SU-DHL-6 (cell line): ENCODE measurements around the gene RMP24.

Experiments used
- H2AFZ ChIP-seq: fragments of 200-600 bp; sonication (generic); 2 replicates; pipeline ENCODE4 v1.6.1; 2014; ENCODE audit warnings: low read depth, mild to moderate bottlenecking, moderate library complexity, mixed read lengths, antibody characterized with exemption, low read length; ENCODE audit not compliant: severe bottlenecking
- H3F3A ChIP-seq: fragments of 200-600 bp; shearing (Covaris generic); 2 replicates; pipeline ENCODE4 v1.6.0; 2016; ENCODE audit warnings: antibody characterized with exemption, mild to moderate bottlenecking; ENCODE audit not compliant: insufficient read depth
- H3K27ac ChIP-seq: fragments of 200-600 bp; sonication (generic); 2 replicates; pipeline ENCODE4 v1.5.1; 2016; ENCODE audit warnings: low read depth, mild to moderate bottlenecking, low read length, moderate library complexity, mixed read lengths
- H3K27me3 ChIP-seq: fragments of 200-600 bp; sonication (generic), shearing (Covaris generic); 2 replicates; pipeline ENCODE4 v1.6.0; 2014; ENCODE audit warnings: mild to moderate bottlenecking, low read length
- H3K36me3 ChIP-seq: fragments of 200-600 bp; sonication (generic); 2 replicates; pipeline ENCODE4 v1.6.1; 2014; ENCODE audit warnings: mild to moderate bottlenecking, low read length, mixed read lengths
- H3K4me2 ChIP-seq: fragments of 300-600, 200-600 bp; shearing (Covaris generic), sonication (generic); 2 replicates; pipeline ENCODE4 v1.6.0; 2014; ENCODE audit warnings: low read length, low read depth, mild to moderate bottlenecking; ENCODE audit not compliant: poor library complexity, severe bottlenecking
- H3K4me3 ChIP-seq: fragments of 200-600 bp; sonication (generic); 2 replicates; pipeline ENCODE4 v1.5.1; 2014; ENCODE audit warnings: antibody characterized with exemption, low read length, mild to moderate bottlenecking, mixed read lengths; ENCODE audit not compliant: insufficient read depth, poor library complexity, severe bottlenecking
- H3K79me2 ChIP-seq: fragments of 200-600 bp; sonication (generic); 2 replicates; pipeline ENCODE4 v1.6.1; 2014; ENCODE audit warnings: mild to moderate bottlenecking, low read length, moderate library complexity; ENCODE audit not compliant: insufficient read depth
- H3K9ac ChIP-seq: fragments of 200-600 bp; sonication (generic); 2 replicates; pipeline ENCODE4 v1.7.0; 2014; ENCODE audit warnings: mild to moderate bottlenecking, low read length
- H3K9me2 ChIP-seq: fragments of 200-600 bp; sonication (generic); replicated peaks from 2 replicates; pipeline ENCODE4 v1.6.1; 2014; ENCODE audit warnings: low read length; ENCODE audit not compliant: insufficient read depth
- H3K9me3 ChIP-seq: fragments of 200-600 bp; sonication (generic); 2 replicates; pipeline ENCODE4 v1.6.1; 2014; ENCODE audit warnings: low read length, mixed read lengths; ENCODE audit not compliant: insufficient read depth
- H4K20me1 ChIP-seq: fragments of 200-600 bp; sonication (generic); 2 replicates; pipeline ENCODE4 v1.6.1; 2014; ENCODE audit warnings: low read depth, mild to moderate bottlenecking, antibody characterized with exemption, low read length, moderate library complexity, mixed read lengths
- EZH2phosphoT487 ChIP-seq: fragments of 200-600 bp; sonication (generic), shearing (Covaris generic); conservative IDR thresholded peaks from 2 replicates; pipeline ENCODE4 v1.6.1; 2018; ENCODE audit warnings: mild to moderate bottlenecking, antibody characterized with exemption, low read length, moderate library complexity, mixed read lengths
- TF ChIP-seq, protein P1 (sequence below): fragments of 200-600 bp; sonication (generic); IDR thresholded peaks from one replicate; pipeline ENCODE4 v1.5.1; 2017; ENCODE audit warnings: antibody characterized with exemption, mild to moderate bottlenecking, low read length, moderate library complexity; ENCODE audit not compliant: insufficient read depth, poor library complexity, severe bottlenecking

Gene RMP24

DNA sequence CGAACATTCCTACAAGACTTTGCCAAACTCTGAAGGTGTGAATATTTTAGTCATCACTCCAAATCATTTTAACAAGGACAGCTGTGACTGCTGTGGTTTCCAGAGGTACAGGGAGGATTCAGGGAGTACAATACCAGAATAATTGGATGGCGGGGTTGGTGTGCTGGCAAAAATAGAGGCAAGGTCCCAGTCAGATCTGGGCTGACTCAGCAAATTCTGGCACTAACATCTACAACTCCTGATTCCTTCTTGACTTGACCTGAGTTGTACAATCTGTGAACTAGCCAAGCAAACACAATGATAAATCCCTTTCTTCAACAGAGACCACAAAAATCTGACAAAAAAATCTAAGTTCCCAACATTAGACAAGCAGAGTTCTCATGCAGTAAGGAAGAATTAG, 40.4 kb downstream of the RMP24 start:
- no peak overlapping the region for H3K4me3 ChIP-seq
- H3K27ac ChIP-seq: no peak overlapping the region
- no peak for TF ChIP-seq EZH2phosphoT487
- TF ChIP-seq, protein P1, sequence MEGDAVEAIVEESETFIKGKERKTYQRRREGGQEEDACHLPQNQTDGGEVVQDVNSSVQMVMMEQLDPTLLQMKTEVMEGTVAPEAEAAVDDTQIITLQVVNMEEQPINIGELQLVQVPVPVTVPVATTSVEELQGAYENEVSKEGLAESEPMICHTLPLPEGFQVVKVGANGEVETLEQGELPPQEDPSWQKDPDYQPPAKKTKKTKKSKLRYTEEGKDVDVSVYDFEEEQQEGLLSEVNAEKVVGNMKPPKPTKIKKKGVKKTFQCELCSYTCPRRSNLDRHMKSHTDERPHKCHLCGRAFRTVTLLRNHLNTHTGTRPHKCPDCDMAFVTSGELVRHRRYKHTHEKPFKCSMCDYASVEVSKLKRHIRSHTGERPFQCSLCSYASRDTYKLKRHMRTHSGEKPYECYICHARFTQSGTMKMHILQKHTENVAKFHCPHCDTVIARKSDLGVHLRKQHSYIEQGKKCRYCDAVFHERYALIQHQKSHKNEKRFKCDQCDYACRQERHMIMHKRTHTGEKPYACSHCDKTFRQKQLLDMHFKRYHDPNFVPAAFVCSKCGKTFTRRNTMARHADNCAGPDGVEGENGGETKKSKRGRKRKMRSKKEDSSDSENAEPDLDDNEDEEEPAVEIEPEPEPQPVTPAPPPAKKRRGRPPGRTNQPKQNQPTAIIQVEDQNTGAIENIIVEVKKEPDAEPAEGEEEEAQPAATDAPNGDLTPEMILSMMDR: no peak
- H3K9me2 ChIP-seq: no peaks in the 10 kb centered on the region
- H3K79me2 ChIP-seq: no peaks in the 10 kb centered on the region
- peaks cover 8% of the 10 kb centered on the region; the same call in 1 of the 2 replicates for H4K20me1 ChIP-seq
- H3K9ac ChIP-seq: no peak overlapping the region
- H3K4me2 ChIP-seq: no peak overlapping the region
- no peaks in the 10 kb centered on the region for H3K36me3 ChIP-seq
- no peak overlapping the region for H2AFZ ChIP-seq
- H3F3A ChIP-seq: peaks cover 3% of the 10 kb centered on the region; the same call in 1 of the 2 replicates
- H3K27me3 ChIP-seq: no peaks in the 10 kb centered on the region
- H3K9me3 ChIP-seq: no peaks in the 10 kb centered on the region

DNA sequence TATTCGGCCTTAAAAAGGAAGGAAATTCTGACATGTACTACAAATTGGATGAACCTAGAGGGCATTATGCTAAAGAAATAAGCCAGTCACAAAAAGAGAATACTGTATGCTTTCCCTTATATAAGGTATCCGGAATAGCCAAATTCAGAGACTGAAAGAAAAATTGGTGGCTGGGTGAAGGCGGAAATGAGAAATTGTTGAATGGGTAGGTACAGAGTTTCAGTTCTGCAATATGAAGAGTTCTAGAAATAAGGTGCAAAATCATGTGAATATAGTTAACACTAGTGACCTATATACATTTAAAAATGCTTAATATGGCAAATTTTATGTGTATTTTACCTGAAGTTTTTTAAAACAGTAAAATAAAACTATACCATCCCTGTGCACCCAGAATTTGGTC, 43.1 kb downstream of the RMP24 start:
- Histone ChIP-seq H3K9ac (no peak overlapping the region), H3K79me2 (no peaks in the 10 kb centered on the region), H3K36me3 (no peaks in the 10 kb centered on the region), H3K27me3 (no peaks in the 10 kb centered on the region), H3K4me2 (peak overlapping the region; percentile 27), H3K9me2 (no peaks in the 10 kb centered on the region), H2AFZ (no peak overlapping the region), H3K27ac (no peak overlapping the region), H4K20me1 (peaks cover 8% of the 10 kb centered on the region; the same call in 1 of the 2 replicates), H3K4me3 (no peak overlapping the region), H3F3A (peaks cover 7% of the 10 kb centered on the region; the same call in 1 of the 2 replicates), H3K9me3 (no peaks in the 10 kb centered on the region)
- no peak for TF ChIP-seq EZH2phosphoT487
- TF ChIP-seq, protein P1: no peak

DNA sequence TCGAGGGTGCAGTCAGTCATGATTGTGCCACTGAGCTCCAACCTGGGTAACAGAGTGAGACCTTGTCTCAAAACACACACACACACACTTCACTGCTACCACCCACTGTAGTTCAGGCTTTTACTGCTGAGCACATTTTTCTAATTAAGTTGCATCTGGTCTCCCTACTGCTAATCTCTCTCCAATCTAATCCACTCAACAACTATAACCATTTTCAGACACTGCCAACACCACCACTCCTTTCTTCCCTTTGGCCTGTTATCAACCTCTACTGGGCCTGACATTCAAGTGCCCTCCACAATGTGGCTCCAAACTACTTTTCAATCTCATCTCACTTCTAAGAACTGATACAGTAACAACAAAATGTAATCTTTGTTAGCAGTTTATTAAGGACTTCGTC, 44.8 kb downstream of the RMP24 start:
- Histone ChIP-seq H3K4me3 (no peak overlapping the region), H3K4me2 (no peak overlapping the region), H3K9me3 (no peaks in the 10 kb centered on the region), H3K9me2 (no peaks in the 10 kb centered on the region), H3K36me3 (no peaks in the 10 kb centered on the region), H4K20me1 (peaks cover 8% of the 10 kb centered on the region; the same call in 1 of the 2 replicates), H3K27me3 (no peaks in the 10 kb centered on the region), H3F3A (peaks cover 7% of the 10 kb centered on the region; the same call in 1 of the 2 replicates), H2AFZ (no peak overlapping the region), H3K27ac (no peak overlapping the region), H3K9ac (no peak overlapping the region), H3K79me2 (no peaks in the 10 kb centered on the region)
- TF ChIP-seq, protein P1: no peak
- no peak for TF ChIP-seq EZH2phosphoT487
